GM18867 (cell line): ENCODE measurements around the gene DCHS2.
"Not testable (repeated sequence)": the region's sequence is repeated elsewhere in the genome, so short reads cannot be mapped to it uniquely, and the experiment has no call there.

Experiments
- ATAC-seq: cut with Tn5 transposase; IDR thresholded peaks from one replicate; pipeline ENCODE4 v1.9.1; 2021; ENCODE audit warnings: mild to moderate bottlenecking, moderate library complexity; ENCODE audit not compliant: unreplicated experiment

Gene DCHS2

DNA sequence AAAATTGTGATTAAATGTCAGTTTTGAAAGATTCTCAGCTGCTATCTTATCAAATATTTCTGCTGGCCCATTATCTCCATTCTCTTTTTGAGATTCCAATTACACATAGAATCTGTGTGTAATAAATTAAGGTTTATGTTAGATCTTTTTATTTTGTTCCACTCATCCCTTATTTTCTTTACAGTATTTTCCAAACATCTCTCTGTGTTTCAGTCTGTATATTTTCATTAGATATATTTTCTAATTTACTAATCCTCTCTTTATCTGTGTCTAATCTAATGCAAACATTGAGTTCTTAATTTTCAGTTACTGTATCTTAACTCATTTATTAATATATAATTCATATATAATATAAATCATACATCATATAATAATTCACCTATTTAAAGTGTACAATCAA is 268.7 kb downstream of the DCHS2 start:
- no peak for ATAC-seq

DNA sequence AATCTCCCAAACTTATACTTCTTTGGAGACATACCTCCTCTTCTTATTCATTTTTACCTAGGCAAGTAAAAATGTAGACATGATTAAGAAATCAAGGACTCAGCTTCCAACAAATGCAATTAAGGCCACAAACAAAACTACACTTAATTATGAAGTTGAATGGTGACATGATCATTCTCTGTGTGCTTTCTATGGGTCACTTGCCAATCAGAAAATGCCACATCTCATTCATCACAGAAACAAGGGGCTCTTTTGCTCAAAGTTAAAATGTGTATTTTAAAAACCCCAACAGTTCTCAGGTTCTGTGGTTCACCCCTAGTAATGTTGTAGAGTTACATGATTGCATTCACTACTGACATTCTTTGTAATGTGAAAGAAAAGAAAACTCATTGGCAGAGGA is 273.5 kb downstream of the DCHS2 start:
- no peak for ATAC-seq

DNA sequence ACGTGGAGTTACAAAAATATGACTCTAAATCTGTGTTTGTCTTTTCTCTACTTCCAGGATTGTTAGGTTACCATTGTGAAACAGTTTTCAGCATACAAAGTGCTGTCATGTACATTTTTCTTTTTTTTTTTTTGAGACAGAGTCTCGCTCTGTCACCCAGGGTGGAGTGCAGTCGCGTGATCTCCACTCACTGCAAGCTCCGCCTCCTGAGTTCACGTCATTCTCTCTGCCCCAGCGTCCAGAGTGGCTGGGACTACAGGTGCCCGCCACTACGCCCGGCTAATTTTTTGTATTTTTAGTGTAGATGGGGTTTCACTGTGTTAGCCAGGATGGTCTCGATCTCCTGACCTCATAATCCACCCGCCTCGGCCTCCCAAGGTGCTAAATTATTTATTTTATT is 274.2 kb downstream of the DCHS2 start:
- not testable (repeated sequence) for ATAC-seq

DNA sequence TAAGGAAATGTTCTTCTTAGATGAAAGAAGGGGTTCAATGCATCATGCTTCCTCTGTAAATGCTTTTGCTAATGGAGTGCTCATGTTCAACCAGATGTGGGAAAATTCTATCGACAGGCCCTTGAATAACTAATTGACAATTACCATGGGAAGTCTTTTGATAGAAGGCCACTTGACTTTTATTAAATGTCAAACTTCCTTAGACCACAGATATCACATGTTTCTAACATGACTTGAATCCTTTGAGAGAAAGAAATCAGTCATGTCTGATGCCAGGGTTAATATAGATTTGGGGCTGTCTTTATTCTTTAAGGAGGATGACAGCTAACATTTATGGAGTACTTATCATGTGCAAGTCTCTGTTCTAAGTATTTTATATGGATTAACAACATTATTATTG is 280.1 kb downstream of the DCHS2 start:
- no peak for ATAC-seq

DNA sequence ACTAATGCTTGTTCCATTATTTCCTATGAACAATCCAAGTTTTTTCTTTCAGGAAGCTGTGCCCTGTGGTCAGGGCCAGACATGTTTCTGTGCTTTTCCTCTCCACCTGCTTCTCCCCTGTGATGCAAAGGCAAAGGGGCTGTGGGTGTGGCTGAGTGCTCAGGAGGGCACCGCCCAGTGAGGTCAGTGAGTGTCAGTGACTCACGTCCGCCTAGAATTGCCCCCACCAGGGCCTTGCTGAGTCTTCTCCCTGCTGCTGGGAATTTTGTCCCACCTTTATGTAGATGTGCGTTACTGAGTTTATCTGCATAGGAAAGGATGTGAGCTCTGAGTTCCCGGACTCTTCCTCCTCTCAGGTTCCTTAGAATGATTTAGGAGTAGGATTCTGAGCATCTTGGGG is 283.2 kb downstream of the DCHS2 start:
- ATAC-seq = no peak

DNA sequence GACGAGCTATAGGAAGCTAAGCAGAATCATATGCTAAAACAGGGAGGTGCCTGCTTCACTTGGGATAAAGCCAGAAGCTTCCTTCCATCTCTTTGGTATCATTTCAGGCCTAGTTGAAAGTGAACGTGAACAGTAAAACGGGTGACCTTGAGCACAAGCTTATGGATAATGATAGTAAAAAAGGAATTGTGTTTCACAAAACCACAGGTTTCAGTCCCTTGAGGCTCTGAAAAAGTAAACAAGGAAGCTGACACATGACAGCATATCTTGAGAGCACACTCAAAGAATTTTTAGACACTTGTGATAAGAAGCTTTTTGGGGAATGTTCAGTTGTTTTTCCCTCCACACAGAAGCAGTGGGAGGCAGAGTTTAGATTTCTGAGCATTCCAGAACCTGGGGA is 286.1 kb downstream of the DCHS2 start:
- no peak for ATAC-seq

DNA sequence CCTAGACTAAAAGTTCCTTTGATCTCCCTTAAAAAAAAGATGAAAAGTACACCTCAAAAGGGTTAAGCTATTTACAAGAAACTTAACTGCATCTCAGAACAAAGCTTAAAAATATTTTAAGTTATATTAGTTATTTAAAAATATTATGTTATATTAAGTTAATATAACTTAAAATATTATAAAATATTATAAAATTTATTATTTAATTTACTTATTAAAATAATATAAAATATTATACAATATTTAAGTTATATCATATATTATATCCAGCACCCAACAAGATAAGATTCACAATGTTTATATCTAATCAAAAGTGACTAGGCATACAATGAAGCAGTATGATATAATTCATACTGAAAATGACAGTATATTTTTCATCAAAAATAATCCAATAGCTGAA is 296.9 kb downstream of the DCHS2 start:
- no peak for ATAC-seq

DNA sequence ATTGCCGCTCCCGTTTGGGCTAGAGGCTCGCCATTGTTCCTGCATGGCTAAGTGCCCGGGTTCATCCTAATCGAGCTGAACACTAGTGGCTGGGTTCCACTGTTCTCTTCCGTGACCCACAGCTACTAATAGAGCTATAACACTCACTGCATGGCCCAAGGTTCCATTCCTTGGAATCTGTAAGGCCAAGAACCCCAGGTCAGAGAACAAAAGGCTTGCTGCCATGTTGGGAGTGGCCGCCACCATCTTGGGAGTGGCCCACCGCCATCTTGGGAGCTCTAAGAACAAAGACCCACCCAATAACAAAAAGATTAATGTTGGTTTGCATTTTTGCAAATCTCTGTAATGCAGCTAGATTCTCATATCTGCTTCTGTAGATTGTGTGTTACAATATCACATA is 299.0 kb downstream of the DCHS2 start:
- ATAC-seq = no peak

DNA sequence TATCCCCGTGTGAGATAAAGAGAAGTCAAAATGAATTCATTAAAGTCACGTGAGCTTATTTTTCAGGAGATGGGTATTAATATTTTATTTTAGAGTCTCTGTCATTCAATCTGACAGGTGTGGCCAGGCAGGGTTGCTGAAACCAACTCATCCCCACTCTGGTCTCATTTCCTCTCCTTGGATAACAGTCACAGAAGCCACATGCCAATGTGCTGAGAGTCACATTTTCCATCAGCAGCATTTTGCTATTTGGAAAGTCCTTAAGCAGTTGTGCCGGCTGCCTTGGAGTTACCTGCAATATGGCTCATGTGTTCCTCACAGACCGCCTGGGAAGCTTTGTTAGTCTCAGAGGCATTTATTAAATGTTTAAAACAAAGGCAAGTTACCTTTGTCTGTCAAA is 302.3 kb downstream of the DCHS2 start:
- ATAC-seq = no peak

DNA sequence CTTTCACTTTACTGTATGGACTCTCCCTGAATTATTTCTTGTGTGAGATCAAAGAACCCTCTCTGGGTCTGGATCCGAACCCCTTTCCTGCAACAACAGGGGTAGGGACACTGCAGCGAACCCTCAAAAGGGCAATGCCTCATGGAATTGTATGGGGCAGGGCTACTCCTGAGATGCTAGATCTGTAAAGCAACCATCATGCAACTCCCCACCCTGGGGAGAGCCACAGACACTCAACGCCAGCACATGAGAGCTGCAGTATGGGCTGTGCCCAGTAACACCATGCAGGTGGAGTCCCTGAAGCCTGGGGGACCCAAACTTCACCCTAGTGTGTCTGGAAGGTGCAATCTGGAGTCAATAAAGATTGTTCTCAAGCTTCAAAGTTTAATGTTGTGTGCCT is 304.7 kb downstream of the DCHS2 start:
- no peak for ATAC-seq

DNA sequence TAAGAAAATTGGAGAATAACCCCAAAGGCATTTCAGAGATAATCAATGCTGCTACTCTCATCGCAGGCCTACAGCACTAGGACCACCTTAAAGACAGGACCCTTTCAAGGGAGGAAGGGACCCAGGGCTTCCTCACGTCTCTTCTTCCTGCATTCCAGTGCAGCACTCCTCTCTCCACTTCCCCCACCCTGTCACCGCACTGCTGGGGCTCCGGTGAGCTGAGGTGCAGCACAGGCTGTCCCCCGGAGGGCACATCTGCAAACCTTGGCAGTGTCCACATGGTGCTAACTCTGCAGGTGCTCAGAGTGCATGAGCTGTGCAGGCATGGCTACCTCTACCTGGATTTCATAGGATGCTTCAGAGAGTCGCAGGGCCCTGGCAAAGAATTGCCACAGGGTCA is 305.6 kb downstream of the DCHS2 start:
- ATAC-seq = no peak

DNA sequence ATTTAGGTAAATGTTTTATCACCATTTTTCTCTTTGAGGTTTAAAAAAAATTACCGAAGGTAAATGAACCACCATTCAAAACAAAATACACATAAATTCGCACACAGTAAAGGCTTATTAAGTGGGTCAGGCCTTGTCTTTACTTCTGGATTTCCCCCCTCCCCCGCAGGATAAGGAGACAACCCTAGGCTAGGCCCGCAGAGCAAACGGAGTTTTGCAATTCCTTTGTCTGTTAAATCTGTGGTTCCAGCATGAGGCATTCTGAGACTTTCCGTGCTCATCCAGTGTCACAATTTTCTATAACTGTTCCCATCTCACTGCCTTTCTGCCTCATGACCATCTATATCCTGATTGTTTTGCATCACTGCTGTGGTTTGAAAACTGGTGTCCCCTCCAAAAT is 307.4 kb downstream of the DCHS2 start:
- ATAC-seq = no peak

DNA sequence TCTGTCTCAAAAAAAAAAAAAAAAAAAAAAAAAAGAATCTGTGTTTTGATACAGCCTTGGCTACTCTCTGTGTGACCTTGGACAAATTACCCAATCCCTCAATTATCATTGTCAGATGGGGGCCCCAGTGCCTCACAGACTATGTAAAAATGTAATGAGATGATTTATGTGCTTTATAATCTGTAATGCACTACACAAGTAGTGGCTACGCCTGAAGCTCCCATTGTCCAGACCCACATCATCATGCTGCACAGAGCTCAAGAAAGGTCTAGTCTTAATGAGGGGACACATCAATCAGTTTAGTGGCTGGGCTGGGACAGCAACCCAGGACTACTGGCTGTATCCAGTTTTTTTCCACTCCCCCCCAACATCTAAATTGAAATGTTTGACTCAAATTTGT is 308.3 kb downstream of the DCHS2 start:
- no peak for ATAC-seq
